Fibroblast of pulmonary artery (primary cell): ENCODE measurements around the gene PLOD3.
A peak's percentile ranks its signal among the peaks of the same experiment; 100 is the strongest.

ENCODE experiments used
- DNase-seq: peaks from one replicate; pipeline ENCODE4 v3.0.0-alpha.2; 2010; ENCODE audit warnings: low read depth
- H3K4me3 ChIP-seq: replicated peaks from 2 replicates; pipeline ENCODE4 v1.5.1; 2011; ENCODE audit warnings: low read depth, mild to moderate bottlenecking, control low read depth, low read length, moderate library complexity
- TF ChIP-seq, protein P1 (sequence below): IDR thresholded peaks from 2 replicates; pipeline ENCODE4 v1.5.1; 2011; ENCODE audit warnings: mild to moderate bottlenecking, control low read depth, low read length, inconsistent platforms; ENCODE audit errors: missing control alignments

Gene PLOD3

GRCh38 chr7:101250324-101250723 is 32.9 kb upstream of the PLOD3 start:
- no peak for DNase-seq
- TF ChIP-seq, protein P1, sequence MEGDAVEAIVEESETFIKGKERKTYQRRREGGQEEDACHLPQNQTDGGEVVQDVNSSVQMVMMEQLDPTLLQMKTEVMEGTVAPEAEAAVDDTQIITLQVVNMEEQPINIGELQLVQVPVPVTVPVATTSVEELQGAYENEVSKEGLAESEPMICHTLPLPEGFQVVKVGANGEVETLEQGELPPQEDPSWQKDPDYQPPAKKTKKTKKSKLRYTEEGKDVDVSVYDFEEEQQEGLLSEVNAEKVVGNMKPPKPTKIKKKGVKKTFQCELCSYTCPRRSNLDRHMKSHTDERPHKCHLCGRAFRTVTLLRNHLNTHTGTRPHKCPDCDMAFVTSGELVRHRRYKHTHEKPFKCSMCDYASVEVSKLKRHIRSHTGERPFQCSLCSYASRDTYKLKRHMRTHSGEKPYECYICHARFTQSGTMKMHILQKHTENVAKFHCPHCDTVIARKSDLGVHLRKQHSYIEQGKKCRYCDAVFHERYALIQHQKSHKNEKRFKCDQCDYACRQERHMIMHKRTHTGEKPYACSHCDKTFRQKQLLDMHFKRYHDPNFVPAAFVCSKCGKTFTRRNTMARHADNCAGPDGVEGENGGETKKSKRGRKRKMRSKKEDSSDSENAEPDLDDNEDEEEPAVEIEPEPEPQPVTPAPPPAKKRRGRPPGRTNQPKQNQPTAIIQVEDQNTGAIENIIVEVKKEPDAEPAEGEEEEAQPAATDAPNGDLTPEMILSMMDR = no peak
- no peak overlapping the region for H3K4me3 ChIP-seq

DNA sequence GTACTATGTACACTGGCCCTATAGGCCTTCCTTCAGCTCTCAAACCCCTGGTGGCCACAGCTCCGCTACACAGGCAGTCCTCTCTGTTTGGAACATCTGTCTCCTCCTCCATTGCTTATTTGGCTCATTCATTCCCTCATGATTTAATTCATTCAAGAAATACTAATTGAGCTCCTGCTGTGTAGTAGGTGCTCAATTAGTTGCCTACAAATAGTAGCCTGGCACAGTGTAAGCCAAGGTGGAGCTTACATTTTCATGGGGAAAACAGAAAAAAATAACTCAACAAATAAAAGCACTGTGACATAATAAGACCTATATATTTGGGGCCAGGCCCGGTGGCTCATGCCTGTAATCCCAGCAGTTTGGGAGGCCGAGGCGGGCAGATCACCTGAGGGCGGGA is 30.9 kb upstream of the PLOD3 start:
- TF ChIP-seq, protein P1 = no peak
- DNase-seq = no peak
- no peak overlapping the region for H3K4me3 ChIP-seq

- TF ChIP-seq, protein P1 = no peak
- H3K4me3 ChIP-seq = peak overlapping the region; percentile 99
Measured at GRCh38 chr7:101245147-101245668, 27.8 kb upstream of the PLOD3 start.

GRCh38 chr7:101244375-101245146 is 27.2 kb upstream of the PLOD3 start, which contains the start of gene FIS1:
TSS of gene FIS1 (minus strand) at chr7:101245081. CDS start at chr7:101245004, 77 bp downstream.
- peak; percentile 89 for DNase-seq

More at GRCh38 chr7:101245147-101245668, 27.8 kb upstream of the PLOD3 start:
- DNase-seq = no peak

DNA sequence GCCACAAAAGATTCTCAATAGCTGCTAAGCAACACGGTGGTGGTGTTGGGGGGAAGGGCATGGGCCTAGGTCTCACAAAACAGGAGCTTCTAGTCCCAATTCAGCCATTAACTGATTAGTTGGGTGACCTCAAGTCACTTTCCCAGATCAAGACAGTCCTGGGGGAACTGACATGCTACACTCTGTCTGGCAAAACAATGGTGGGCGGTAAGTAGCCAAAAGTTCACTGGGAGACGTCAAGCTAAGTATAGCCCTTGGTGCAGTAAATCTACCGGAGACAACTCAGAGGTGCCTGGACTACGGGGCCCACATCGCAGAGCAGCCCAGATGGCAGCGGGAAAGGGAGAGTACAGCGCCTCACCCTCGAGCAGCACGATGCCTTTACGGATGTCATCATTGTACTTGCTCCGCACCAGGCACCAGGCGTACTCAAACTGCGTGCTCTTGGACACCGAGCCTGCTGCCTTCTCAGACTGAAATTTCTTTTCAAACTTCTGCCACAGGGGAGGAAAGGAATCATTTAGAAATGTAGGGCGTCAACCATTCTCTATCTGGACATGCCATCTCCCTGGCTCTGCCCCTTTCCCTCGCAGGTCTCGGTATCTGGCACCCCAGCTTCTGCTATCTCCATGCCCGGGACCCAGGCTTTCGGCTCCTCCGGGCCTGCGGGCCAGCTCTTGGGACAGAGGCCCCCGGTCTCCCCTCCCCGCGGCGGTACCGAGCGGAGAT is 26.4 kb upstream of the PLOD3 start:
- TF ChIP-seq, protein P1 = no peak
- DNase-seq = peak; percentile 35
- peak overlapping the region; percentile 99 for H3K4me3 ChIP-seq

More at GRCh38 chr7:101244375-101245146, 27.2 kb upstream of the PLOD3 start, which contains the start of gene FIS1:
- H3K4me3 ChIP-seq = peak within 1 kb of the TSS; percentile 99
- TF ChIP-seq, protein P1 = peak; percentile 77

DNA sequence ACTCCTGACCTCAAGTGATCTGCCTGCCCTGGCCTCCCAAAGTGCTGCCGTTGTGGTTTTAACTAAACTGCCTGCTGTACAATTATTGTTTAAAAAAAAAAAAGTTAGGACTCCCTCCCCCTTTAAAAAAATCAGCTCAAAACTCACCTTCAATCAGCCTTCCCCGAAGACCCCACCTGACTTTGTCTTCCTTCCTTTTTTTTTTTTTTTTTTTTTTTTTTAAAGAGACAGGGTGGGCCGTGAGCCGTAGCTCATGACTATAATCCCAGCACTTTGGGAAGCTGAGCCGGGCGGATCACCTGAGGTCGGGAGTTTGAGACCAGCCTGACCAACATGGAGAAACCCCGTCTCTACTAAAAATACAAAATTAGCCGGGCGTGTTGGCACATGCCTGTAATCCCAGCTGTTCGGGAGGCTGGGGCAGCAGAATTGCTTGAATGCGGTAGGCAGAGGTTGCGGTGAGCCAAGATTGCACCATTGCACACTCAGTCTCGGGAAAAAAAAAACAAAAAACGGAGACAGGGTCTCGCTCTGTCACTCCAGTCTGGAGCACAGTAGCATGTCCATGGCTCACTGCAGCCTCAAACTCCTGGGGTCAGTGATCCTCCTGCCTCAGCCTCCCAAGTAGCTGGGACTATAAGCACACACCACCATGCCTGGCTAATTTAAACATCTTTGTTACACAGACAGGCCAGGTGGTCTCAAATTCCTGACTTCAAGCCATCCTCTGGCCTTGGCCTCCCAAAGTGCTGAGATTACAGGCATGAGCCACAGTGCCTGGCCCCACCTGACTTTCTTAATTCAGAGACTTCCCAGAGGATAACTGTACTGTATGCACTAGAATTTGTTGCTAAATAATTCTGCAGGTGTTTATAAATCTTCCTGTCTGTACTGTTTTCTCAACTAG is 24.3 kb upstream of the PLOD3 start:
- H3K4me3 ChIP-seq = no peak overlapping the region
- TF ChIP-seq, protein P1 = no peak
- no peak for DNase-seq
